ENCODE data around the gene TSPO2.
A peak's percentile ranks its signal among the peaks of the same experiment; 100 is the strongest.
"Not testable (repeated sequence)": the region's sequence is repeated elsewhere in the genome, so short reads cannot be mapped to it uniquely, and the experiment has no call there.

Gene TSPO2, protein sequence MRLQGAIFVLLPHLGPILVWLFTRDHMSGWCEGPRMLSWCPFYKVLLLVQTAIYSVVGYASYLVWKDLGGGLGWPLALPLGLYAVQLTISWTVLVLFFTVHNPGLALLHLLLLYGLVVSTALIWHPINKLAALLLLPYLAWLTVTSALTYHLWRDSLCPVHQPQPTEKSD

GRCh38 chr6:41042226-41043055 lies at the start of gene TSPO2:
Gene TSPO2 (plus strand): TSS chr6:41042467. CDS start chr6:41042986, 519 bp downstream.
- no peak for DNase-seq

DNA sequence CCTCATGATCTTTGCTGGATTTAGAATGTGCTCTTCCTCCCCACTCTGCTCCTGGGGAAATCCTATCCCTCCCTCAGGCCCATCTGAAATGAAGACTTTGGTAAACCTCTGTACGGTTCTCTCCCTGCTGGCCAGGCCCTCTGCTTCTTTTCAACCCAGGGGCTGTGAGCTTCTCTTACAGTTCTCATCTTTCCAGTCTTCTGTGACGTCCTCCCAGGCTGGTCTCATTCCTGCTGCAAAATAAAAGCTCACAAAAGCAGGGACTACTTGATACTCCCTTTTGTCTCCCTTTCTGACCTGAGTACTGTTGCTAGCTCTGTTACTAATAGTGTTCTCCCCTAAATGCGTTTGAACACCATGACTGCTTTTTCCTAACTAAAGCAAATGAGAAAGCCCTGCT lies 49.5 kb upstream of the TSPO2 start:
- no peak for DNase-seq

DNA sequence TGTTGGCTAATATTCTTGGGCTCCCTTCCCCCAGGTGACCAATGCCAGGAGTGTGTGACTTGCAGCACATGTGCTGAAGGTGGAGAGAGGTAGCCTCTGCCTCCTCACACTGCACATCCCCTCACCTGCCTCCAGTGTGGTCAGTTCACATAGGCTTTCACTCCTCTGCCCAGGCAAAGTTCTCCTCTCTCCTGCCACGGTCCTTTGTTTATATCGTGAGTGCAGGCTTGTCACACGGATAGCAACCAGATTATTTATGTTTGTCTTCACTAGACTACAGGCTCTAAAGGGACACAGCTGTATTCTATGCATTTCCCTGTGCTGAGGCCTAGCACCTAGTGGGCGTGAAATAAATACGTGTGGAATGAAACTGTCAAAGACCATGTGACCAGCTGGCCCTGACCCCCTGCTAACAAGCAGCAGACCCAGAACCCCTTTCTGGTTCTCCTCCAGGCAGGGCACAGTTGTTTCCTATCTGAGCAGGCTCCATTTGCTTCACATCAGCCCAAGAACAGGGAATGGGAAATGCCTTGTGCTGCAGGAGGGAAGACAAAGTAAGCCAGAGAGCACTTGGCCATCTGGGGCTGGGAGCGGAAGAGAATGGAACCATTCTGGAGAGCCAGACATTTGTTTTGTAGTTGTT lies 45.6 kb upstream of the TSPO2 start:
- no peak for DNase-seq

DNA sequence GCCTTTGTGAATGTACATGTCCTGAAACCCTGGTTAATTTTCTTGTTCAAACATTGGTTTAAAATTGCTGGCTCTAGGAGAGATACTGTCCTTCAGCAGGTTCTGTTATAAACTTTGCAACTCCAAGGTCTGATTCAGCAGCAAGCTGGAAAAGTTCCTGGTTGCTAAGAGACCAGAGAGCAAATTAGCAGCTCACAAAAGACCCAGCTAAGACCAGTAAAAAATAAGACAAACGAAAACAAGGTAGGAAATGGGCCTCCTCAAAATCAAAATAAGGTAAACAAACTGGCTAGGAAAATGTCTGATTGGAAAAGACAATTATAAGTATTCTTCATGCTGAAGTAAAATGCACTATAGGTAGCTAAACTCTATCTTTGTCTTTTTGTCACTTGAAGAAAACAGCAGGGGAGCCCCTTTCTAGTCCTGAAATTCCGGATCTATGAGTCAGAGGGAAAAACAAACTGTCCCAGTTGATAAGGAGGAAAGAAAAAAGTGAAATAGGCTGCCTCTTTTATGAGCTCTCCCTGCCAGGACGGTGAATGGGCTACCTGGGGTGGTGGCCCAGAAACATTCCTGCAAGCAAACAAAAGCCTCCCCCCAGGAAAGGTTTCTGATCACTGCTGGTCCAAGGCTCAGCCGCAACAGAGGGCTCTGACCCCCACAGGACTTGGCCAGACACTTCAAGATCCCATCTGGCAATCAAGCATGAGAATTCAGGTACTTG lies 44.9 kb upstream of the TSPO2 start:
- DNase-seq = no peak

DNA sequence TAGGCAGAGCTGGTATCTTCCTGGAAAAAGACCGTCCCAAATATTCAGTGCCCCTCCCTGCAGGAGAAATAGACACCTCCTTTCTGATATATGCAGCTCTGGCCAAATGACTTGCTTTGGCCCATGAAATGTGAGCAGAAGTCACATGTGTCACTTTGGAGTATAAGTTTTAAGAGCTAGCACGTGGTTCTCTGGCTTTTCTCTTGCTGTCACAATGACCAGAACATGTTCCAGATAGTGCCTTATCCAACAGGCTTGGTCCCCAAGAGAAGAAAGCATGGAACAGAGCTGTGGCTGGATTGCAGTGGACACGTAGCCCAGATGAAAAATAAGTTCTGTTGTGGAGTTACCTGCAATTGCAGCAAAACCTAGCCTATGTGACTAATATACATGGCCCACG lies 43.6 kb upstream of the TSPO2 start:
- DNase-seq = no peak

DNA sequence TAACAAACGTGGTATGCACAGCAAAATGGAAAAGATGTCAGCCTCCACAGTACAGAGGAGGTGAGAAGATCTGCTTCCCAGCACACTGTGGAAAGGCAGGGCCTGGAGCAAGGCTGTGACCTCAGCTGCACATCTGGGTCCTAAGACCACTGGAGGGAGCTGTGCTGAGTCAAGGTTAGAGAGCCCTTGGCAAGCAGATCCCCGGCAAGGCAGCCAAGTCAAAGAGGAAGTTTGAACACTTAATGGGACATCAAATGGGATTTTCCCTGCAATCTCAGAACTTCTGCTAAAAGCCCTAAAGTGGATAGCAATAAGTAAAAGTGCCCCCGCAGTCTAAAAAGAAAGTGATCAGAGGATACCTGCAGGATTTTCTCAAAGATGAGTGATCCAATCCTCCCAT lies 42.7 kb upstream of the TSPO2 start:
- DNase-seq = no peak

GRCh38 chr6:41000248-41000647 lies 42.0 kb upstream of the TSPO2 start:
- no peak for DNase-seq

DNA sequence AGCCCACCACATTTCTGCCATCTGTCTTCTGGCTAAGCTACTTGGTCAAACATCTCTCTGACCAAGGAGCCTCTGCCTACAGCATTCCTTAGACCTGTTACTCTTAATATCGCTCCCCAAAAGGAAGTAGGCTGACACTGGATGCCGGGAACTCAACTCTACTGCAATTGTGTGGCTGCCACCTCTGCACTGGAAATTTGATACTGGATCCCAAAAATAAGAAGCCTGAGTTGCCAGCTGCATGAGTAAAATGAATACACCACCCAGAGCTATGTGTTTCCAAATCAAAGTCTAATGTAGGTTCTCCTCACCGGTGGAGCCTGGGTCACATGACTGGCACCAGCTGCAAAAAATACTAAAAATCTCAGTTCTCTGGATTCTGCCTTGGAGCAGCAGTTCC lies 40.1 kb upstream of the TSPO2 start:
- no peak for DNase-seq

DNA sequence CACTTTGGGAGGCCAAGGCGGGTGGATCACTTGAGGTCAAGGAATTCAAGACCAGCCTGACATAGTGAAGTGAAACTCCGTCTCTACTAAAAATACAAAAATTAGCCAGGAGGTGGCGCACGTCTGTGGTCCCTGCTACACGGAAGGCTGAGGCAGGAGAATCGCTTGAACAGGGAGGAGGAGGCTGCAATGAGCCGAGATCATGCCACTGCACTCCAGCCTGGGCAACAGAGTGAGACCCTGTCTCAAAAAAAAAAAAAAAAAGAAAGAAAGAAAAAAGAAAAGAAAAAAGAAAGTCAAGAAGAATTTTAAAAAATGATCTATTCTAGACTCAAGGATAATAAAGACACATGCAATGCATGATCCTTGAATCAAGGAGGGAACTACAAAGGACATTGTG lies 36.0 kb upstream of the TSPO2 start:
- peak; percentile 25 for DNase-seq

GRCh38 chr6:41006980-41007379 lies 35.3 kb upstream of the TSPO2 start:
- DNase-seq = not testable (repeated sequence)

- DNase-seq = no peak
Measured at GRCh38 chr6:41008011-41008410, 34.3 kb upstream of the TSPO2 start.

GRCh38 chr6:41009669-41010068 lies 32.6 kb upstream of the TSPO2 start:
- DNase-seq = no peak

- DNase-seq = no peak
Measured at GRCh38 chr6:41011673-41012072, 30.6 kb upstream of the TSPO2 start.

- DNase-seq = no peak
Measured at GRCh38 chr6:41013466-41014153, 28.7 kb upstream of the TSPO2 start.

- no peak for DNase-seq
Measured at GRCh38 chr6:41014780-41015179, 27.5 kb upstream of the TSPO2 start.

DNA sequence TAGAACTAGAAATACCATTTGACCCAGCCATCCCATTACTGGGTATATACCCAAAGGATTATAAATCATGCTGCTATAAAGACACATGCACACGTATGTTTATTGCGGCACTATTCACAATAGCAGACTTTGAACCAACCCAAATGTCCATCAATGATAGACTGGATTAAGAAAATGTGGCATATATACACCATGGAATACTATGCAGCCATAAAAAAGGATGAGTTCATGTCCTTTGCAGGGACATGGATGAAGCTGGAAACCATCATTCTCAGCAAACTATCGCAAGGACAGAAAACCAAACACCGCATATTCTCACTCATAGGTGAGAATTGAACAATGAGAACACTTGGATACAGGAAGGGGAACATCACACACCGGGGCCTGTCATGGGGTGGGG lies 26.4 kb upstream of the TSPO2 start:
- DNase-seq = not testable (repeated sequence)

DNA sequence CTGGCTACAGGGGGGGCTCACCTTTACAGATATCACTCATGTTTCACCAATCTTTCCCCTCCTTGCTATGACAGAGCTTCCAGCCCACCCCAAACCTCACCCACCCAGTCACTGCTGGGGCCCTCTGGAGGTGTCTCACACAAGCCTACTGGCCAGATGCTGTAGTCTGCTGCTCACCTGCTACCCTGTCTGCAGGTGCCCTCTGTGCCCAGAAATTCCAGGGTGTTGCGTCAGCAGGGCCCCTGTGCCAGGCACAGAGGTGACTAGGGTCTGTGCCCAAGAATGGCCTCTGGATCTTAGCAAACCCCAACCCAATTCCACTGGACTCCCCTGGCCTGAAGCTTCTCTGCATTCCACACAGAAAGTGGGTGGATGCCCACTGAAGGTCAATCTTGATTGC lies 24.6 kb upstream of the TSPO2 start:
- DNase-seq = no peak

- DNase-seq = no peak
Measured at GRCh38 chr6:41021832-41022231, 20.4 kb upstream of the TSPO2 start.

DNA sequence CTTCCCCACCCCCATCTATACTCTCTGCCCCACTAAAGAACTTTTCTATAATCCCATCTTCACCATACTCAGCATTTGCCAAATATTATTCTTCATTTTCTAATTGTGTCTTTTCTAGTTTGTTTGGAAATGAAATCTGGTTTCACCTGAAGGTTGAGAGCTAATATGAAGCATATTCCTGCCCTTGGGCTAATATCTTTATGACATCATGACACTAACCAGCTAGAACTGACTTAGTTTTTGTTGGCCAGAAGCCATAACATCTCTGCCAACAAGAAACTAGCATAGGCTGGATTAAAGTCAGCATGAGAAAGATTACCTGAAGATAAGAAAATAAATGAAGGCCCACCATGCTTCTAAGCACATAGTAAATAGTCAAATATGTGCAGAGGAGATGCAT lies 20.0 kb upstream of the TSPO2 start:
- no peak for DNase-seq

DNA sequence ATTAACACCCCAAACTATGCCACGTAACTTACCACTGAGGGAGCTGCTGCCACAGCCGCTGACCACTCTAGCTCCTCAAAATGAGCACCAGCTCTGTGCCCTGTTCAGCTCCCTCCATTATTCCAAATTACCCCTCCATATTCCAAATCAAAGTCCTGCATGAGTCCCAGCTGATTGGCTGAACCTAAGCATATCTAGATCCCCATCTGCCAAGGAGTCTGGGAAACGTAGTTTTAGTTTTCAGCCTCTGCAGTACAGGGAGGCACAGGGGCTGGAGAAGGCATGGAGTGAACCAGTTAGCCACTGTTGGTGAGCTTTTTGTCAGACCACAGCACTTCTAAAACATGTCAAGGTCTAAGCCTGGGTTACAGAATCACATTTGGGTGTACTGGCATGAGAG lies 19.2 kb upstream of the TSPO2 start:
- DNase-seq = no peak

GRCh38 chr6:41025966-41026530 lies 16.2 kb upstream of the TSPO2 start:
- DNase-seq = no peak

DNA sequence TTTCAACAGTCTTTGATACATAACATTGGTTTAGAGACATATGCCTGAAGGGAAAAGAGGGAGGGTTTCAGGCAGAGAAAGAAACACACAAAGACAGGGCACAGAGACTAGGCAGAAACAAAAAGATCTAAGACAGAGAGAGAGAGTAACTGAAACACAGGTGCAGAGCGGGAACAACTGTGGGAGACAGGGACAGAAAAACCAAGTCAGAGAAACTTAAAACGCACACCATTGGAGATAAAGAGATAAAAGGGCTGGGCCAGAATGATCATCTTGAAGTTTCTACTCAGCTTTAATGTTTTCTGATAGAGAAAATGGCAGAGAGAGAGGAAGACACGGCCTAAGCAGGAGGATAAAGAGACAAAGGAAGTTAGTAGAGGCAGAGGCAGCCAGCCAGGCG lies 15.0 kb upstream of the TSPO2 start:
- no peak for DNase-seq
